CD4-positive, alpha-beta T cell treated with Interleukin-2 at 100 ng/mL for 4 hours (primary cell): ENCODE results near the gene ZP3.
A peak's percentile ranks its signal among the peaks of the same experiment; 100 is the strongest.
"Not testable (repeated sequence)": the region's sequence is repeated elsewhere in the genome, so short reads cannot be mapped to it uniquely, and the experiment has no call there.

ENCODE experiments used
- DNase-seq: peaks from one replicate; pipeline ENCODE4 v3.0.0-alpha.2; 2020; ENCODE audit warnings: low spot score

ZP3 gene

GRCh38 chr7:76424413-76425111, at the start of gene ZP3:
TSS of gene ZP3 (plus strand) at chr7:76424950. CDS start at chr7:76424965, 15 bp downstream.
- DNase-seq: no peak

GRCh38 chr7:76375251-76375650, 49.5 kb upstream of the ZP3 start:
- no peak for DNase-seq

DNA sequence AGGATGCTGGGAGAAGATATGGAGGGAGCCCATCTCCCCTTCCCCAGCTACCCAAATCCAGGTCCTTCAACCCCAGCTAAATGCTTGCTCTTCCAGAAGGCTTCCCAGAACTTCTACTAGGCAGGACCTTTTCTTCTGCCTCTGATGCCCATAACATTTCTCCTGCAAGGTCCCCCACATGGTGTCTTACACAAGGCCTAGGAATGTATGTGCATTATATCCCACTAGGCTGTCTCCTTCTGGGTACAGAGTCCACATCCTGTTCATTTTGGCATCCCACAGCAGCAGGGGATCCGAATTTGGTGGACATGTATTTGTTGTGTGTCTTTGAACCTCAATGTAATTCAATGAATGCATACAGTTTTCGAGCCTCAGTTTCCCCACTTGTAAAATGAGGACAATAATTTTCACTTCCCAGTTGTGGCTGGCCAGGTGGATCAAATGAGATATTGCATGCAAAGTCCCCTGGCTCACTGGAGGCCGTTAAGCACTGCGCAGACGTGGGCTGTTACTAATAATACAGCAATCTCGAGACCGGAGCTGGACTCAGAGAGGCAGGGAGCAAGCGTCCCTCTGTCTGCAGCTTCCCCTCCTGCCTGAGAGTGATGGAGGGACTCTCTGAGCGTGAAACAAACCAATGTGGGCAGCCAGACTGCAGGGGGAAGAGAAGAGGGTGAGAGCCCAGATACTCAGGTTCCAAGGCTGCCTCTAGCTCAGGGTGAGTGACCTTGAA, 47.4 kb upstream of the ZP3 start:
- no peak for DNase-seq

DNA sequence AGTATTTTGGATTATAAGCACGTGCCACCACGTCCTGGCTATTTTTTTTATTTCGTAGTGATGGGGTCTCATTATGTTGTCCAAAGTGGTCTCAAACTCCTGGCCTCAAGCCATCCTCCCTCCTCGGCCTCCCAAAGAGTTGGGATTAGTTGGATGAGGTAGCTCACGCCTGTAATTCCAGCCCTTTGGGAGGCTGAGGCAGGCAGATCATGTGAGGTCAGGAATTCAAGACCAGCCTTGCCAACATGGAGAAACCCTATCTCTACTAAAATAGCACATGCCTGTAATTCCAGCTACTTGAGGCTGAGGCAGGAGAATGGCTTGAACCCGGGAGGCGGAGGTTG, 44.2 kb upstream of the ZP3 start:
- DNase-seq: no peak

GRCh38 chr7:76381814-76382213, 42.9 kb upstream of the ZP3 start:
- DNase-seq: no peak

GRCh38 chr7:76383089-76383944, 41.4 kb upstream of the ZP3 start:
- DNase-seq: no peak

- no peak for DNase-seq
Observed at GRCh38 chr7:76386691-76387260, 38.0 kb upstream of the ZP3 start.

DNA sequence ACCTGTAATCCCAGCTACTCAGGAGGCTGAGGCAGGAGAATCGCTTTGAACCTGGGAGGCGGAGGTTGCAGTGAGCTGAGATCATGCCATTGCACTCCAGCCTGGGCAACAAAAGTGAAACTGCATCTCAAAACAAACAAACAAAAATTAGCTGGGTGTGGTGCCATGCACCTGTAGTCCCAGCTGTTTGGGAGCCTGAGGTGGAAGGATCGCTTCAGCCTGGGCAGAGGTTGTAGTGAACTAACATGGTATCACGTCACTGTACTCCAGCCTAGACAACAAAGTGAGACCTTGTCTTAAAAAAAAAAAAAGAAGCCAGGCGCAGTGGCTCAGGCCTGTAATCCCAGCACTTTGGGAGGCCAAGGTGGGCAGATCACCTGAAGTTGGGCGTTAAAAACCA, 37.0 kb upstream of the ZP3 start:
- not testable (repeated sequence) for DNase-seq

GRCh38 chr7:76390092-76390491, 34.7 kb upstream of the ZP3 start:
- no peak for DNase-seq

DNA sequence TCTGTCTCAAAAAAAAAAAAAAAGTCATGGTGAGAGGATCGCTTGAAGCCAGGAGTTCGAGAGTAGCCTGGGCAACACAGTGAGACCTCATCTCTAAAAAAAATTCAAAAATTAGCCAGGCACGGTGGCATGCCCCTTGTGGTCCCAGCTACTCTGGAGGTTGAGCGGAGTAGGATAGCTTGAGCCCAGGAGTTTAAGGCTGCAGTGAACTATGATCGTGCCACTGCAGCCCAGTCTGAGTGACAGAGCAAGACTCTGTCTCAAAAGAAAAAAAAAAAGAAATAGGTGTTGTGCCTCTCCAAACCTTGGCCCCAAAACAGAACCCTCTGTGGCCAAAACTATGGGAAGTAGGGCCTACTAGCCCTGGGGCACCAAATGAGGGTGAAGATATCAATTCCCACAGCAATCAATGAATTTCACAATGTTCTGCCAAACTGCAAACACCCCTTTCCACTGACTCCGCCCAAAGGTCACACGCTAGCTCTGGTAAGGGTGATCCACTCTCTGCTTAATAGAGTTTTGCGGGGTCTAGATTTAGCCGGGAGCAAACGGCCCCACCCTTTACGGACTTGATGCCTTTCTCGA, 32.1 kb upstream of the ZP3 start:
- no peak for DNase-seq

DNA sequence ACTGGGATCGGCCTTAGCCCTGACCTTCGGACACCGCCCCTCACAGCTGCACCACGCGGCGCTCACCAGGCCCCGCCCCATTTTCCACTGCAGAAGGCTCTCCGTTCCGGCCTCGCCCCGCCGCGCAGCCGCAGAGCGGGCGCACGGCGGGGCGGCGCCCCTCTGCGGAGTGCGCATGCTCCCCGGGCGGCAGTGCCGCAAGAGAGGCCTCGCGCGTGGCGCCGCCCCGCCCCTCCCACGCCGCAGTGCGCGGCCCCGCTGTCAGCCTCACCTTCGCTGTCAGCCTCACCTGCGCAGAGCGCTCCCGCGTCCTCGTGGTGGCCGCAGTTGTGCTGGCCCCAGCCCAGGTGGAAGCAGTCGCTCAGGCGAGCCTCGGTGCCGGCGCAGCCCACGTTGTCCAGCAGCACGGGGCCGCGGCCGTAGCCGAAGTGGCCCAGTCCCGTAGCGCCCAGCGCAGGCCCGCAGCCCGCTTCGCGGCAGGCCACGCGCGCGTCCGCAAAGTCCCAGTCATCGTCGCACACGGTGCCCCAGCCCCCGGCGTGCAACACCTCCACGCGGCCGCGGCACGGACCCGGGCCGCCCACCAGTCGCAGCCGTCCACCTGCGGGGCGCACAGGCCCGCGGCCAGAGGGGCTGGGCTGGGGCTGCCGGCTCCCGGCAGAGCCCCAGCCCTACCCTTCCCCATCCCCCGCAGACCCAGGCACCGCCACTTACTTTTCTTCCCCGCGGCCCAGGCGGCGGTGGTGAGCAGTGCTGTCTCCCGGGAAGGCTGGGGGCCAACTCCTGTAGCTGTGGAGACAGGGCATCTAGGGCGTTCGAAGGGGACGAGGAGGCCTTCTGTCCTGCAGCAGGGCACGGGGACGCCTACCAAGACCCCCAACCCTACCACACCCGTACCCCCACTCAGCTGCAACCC, 31.4 kb upstream of the ZP3 start:
- DNase-seq: peak; percentile 93

- no peak for DNase-seq
Observed at GRCh38 chr7:76394957-76395356, 29.8 kb upstream of the ZP3 start.

DNA sequence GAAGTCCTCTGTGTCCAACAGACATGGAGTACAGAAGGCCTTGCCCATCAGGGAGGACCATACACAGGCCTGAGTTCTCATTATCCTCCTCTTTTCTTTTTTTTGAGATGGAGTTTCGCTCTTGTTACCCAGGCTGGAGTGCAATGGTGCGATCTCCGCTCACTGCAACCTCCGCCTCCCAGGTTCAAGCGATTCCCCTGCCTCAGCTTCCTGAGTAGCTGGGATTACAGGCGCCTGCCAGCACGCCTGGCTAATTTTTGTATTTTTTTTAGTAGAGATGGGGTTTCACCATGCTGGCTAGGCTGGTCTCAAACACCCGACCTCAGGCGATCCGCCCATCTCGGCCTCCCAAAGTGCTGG, 29.2 kb upstream of the ZP3 start:
- not testable (repeated sequence) for DNase-seq

DNA sequence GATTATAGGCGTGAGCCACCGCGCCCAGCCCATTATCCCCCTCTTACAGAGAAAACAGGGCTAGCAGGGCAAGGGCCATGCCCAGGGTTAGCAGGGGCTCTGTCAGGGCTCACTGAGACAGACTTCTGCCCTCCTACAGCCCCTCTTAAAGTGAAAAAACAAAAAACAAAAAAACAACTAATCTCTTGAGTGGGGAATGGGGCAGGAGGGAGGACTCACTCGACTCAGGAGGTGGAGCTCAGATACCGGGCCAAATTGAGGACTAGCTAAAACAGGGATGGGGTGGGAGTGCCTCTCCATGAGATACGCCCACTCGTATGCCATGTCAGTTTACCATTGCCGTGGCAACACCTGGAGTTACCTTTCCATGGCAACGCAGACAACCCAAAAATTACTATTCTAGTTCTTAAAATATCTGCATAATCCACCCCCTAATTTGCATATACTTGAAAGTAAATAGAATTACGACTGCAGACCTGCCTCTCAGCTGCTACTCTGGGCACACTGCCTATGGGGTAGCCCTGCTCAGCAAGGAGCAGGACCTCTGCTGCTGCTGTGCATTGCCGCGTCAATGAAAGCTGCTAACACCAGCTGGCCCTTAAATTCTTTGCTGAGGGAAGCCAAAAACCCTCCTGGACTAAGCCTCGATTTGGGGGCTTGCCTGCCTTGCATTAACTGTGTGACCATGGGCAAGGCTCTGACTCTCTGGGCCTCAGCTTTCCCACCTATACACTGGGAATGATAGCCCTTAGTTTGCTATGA, 28.6 kb upstream of the ZP3 start:
- no peak for DNase-seq

DNA sequence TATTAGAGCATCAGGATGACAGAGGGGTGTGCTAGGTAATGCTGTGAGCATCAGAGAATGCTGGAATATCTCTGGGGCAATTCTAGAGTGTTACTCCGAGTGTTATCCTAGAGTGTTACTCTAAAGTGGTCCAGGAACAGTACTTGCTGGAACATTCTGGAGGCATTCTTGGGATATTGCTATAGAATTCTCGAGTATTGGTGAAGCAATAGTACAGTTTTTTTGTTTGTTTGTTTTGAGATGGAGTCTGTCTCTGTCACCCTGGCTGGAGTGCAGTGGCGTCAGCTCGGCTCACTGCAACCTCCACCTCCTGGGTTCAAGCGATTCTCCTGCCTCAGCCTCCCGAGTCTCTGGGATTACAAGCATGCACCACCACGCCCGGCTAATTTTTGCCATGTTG, 27.9 kb upstream of the ZP3 start:
- no peak for DNase-seq

GRCh38 chr7:76397409-76398183, 27.2 kb upstream of the ZP3 start:
- peak; percentile 84 for DNase-seq

DNA sequence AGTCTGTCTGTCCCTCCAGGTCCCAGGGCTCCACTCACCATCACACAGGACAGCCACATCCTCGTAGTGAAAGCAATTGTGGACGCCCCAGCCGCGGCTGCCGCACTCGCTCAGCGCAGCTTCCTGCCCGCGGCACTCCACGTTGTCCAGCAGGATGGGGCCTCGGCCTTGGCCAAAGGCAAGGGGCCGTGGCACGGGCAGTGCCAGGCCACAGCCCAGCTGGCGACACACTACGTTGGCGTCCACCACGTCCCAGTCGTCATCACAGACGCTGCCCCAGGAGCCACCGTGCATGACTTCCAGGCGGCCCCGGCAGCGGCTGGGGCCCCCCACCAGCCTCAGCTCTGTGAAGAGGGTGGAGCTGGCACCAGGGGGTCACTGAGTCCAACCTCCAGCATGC, 24.5 kb upstream of the ZP3 start:
- no peak for DNase-seq

DNA sequence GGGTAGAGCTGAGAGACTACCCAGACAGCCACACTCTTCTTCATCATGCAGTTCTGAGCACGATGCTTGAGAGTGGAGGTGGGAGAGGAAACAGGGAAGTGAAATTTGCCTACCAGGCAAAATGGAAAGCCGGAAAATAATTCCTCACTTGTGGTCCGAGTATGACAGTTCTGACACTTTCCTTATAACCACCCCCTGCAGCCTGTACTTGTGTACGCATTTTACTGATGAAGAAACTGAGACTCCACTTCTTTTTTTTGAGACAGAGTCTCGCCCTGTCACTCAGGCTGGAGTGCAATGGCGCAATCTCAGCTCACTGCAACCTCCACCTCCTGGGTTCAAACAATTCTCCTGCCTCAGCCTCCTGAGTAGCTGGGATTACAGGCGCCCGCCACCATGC, 21.7 kb upstream of the ZP3 start:
- not testable (repeated sequence) for DNase-seq

GRCh38 chr7:76403780-76404494, 20.8 kb upstream of the ZP3 start:
- DNase-seq: no peak
